B cell (primary cell): ENCODE data around the gene NUPR2. TPM values are rescaled to one million over a fixed set of nuclear protein-coding genes. Genes with fewer than 3 reads are reported as not detected.
"Not testable (repeated sequence)": the region's sequence is repeated elsewhere in the genome, so short reads cannot be mapped to it uniquely, and the experiment has no call there.

Experiments
- ATAC-seq: fragments of 200-7000 bp; cut with Tn5 transposase; one replicate; pipeline ENCODE4 v1.10.0; 2021; ENCODE audit warnings: low read depth, mild to moderate bottlenecking, moderate number of reproducible peaks, moderate library complexity
- CTCF ChIA-PET: fragments of 350-600 bp; sonication (Branson Sonifier 250); formaldehyde crosslinking; loops from one replicate; lab custom pipeline; 2021; ENCODE audit warnings: antibody characterized with exemption, inconsistent platforms; lab: Charles Lee
- POLR2A ChIA-PET: fragments of 350-600 bp; sonication (Branson Sonifier 250); formaldehyde crosslinking; loops from one replicate; lab custom pipeline; 2021; ENCODE audit warnings: antibody characterized with exemption; lab: Charles Lee
- DNase-seq: peaks from one replicate; pipeline ENCODE4 v3.0.0; 2013
- H2AFZ ChIP-seq: 2 replicates; pipeline ENCODE4 v1.6.1; 2012; ENCODE audit warnings: mild to moderate bottlenecking, low read depth, low read length; ENCODE audit not compliant: insufficient read depth, poor library complexity, severe bottlenecking
- H3K27ac ChIP-seq, 2 donors: 1 replicate in 1 of 2; 2 replicates in 1 of 2; pipeline ENCODE4 v1.5.1; 2012 to 2013; ENCODE audit warnings: low read length in 2 of 2, mild to moderate bottlenecking in 2 of 2, moderate library complexity in 1 of 2
- H3K27me3 ChIP-seq, 4 experiments: fragments of 200-600 bp in 1 of 4; sonication (generic) in 1 of 4; replicated peaks in 1 of 4; 1 replicate in 2 of 4; 2 replicates in 2 of 4; pipeline versions ENCODE4 v1.6.1 to v1.7.0; 2013 to 2016; ENCODE audit warnings: low read length in 3 of 4, mild to moderate bottlenecking in 2 of 4, mixed read lengths in 1 of 4, moderate library complexity in 1 of 4; ENCODE audit not compliant: insufficient read depth in 4 of 4, control insufficient read depth in 3 of 4; ENCODE audit errors: control extremely low read depth in 1 of 4
- H3K36me3 ChIP-seq, 2 experiments: replicated peaks in 1 of 2; 1 replicate in 1 of 2; 2 replicates in 1 of 2; pipeline versions ENCODE4 v1.6.1 to v1.7.1; 2013; ENCODE audit warnings: low read length in 1 of 2; ENCODE audit not compliant: insufficient read depth in 2 of 2, control insufficient read depth in 1 of 2; ENCODE audit errors: control extremely low read depth in 1 of 2, extremely low read depth in 1 of 2
- H3K4me1 ChIP-seq, 2 donors: fragments of 200-600 bp in 1 of 2; sonication (generic) in 1 of 2; 1 replicate in 1 of 2; 2 replicates in 1 of 2; pipeline versions ENCODE4 v1.5.1 to v1.6.1; 2013 to 2017; ENCODE audit warnings: low read length in 2 of 2; ENCODE audit not compliant: control insufficient read depth in 2 of 2, insufficient read depth in 2 of 2
- H3K4me2 ChIP-seq: replicated peaks from 2 replicates; pipeline ENCODE3; 2012; ENCODE audit warnings: mild to moderate bottlenecking, low read depth, low read length; ENCODE audit not compliant: poor library complexity, severe bottlenecking
- H3K4me3 ChIP-seq, 5 experiments: fragments of 200-600 bp in 1 of 5; sonication (generic) in 1 of 5; 1 replicate in 3 of 5; 2 replicates in 2 of 5; pipeline versions ENCODE4 v1.5.1 to v1.7.0; 2011 to 2016; ENCODE audit warnings: low read length in 4 of 5, mild to moderate bottlenecking in 4 of 5, low read depth in 2 of 5, control low read depth in 1 of 5, moderate library complexity in 1 of 5; ENCODE audit not compliant: insufficient read depth in 1 of 5; ENCODE audit errors: control extremely low read depth in 1 of 5, extremely low read depth in 1 of 5
- H3K79me2 ChIP-seq: fragments of 200-600 bp; sonication (generic); one replicate; pipeline ENCODE4 v1.6.0; 2016; ENCODE audit warnings: low read length; ENCODE audit not compliant: control insufficient read depth, insufficient read depth
- H3K9ac ChIP-seq: fragments of 200-600 bp; sonication (generic); 2 replicates; pipeline ENCODE4 v1.6.1; 2017; ENCODE audit warnings: mild to moderate bottlenecking, low read length, moderate library complexity
- H3K9me3 ChIP-seq, 3 donors: one replicate each; pipeline versions ENCODE4 v1.6.1 to v1.7.1; 2013; ENCODE audit warnings: low read length in 2 of 3; ENCODE audit not compliant: control insufficient read depth in 2 of 3, insufficient read depth in 1 of 3; ENCODE audit errors: control extremely low read depth in 1 of 3
- H4K20me1 ChIP-seq: 2 replicates; pipeline ENCODE4 v1.6.0; 2012; ENCODE audit warnings: mild to moderate bottlenecking, low read length; ENCODE audit not compliant: insufficient read depth, control insufficient read depth, poor library complexity, severe bottlenecking
- H3K27ac Mint-ChIP-seq: one replicate; pipeline ENCODE4 v1.8.0; 2021; ENCODE audit warnings: mixed read lengths
- H3K27me3 Mint-ChIP-seq: one replicate; pipeline ENCODE4 v1.8.0; 2021; ENCODE audit warnings: mixed read lengths
- H3K4me1 Mint-ChIP-seq: one replicate; pipeline ENCODE4 v1.8.0; 2021; ENCODE audit warnings: mixed read lengths
- H3K4me3 Mint-ChIP-seq: one replicate; pipeline ENCODE4 v1.8.0; 2021; ENCODE audit warnings: mixed read lengths
- H3K9me3 Mint-ChIP-seq: one replicate; pipeline ENCODE4 v1.8.0; 2022; ENCODE audit warnings: mixed read lengths; ENCODE audit not compliant: insufficient read depth
- CTCF ChIP-seq: fragments of 200-600 bp; IDR thresholded peaks from one replicate; pipeline ENCODE4 v1.8.0; 2022; ENCODE audit warnings: antibody characterized with exemption, mild to moderate bottlenecking
- EZH2 ChIP-seq: IDR thresholded peaks from 2 replicates; pipeline ENCODE4 v1.6.1; 2012; ENCODE audit warnings: borderline replicate concordance, low read depth, mild to moderate bottlenecking, moderate library complexity, low read length; ENCODE audit not compliant: insufficient read depth, poor library complexity, severe bottlenecking
- WGBS: methylation state at CpG from one replicate; pipeline ENCODE4 v1.1.5; 2013; ENCODE audit warnings: missing lambda C conversion rate; ENCODE audit not compliant: insufficient coverage; 5-methylcytosine and 5-hydroxymethylcytosine counted together
- intact Hi-C: fragments of 100-400 bp; cut with micrococcal nuclease; formaldehyde crosslinking; loops from one replicate; pipeline ENCODE4 v1.10.0; 2022
- polyA plus RNA-seq: library from polyadenylated mRNA; depleted of rRNA; stranded (reverse); fragments of >200 nt; gene quantifications from 2 replicates; pipeline ENCODE4 v1.2.3, GENCODE V29; 2012
- total RNA-seq, 2 donors: library from RNA; stranded (reverse); fragments of 120-200 nt in 1 of 2; gene quantifications; 1 replicate in 1 of 2; 2 replicates in 1 of 2; pipeline versions ENCODE4 v1.2.3 to v1.2.4, GENCODE V29; 2013 to 2022

The NUPR2 gene
- total and polyA plus RNA-seq, 2 donors (not counting 1 experiment from before 2014, with no cell fraction given) = not detected

- Histone ChIP-seq H3K9ac (no peak overlapping the region), H3K79me2 (peaks cover under 1% of the 10 kb centered on the region), H3K4me3 (no peak overlapping the region), H3K9me3 (no peaks in the 10 kb centered on the region), H3K36me3 (peaks cover 18 to 50% of the 10 kb centered on the region in 2 experiments), H3K4me2 (no peak overlapping the region), H3K27ac (no peak overlapping the region), H3K27me3 (no peaks in the 10 kb centered on the region), H2AFZ (no peak overlapping the region), H3K4me1 (no peaks in the 10 kb centered on the region), H4K20me1 (no peaks in the 10 kb centered on the region)
- no peaks in the 10 kb centered on the region for H3K9me3 Mint-ChIP-seq
- DNase-seq (no peak), ATAC-seq (no peak)
- WGBS = 97% methylated on average over 2 of the region's 3 CpGs
- no peak overlapping the region for H3K4me3 Mint-ChIP-seq
- no peak for TF ChIP-seq CTCF
- no peak for TF ChIP-seq EZH2
- intact Hi-C loops = no loop called here
- POLR2A ChIA-PET = interaction anchor here (0.7 kb wide), 1 partner anchor 135 kb away, joined by 6 read pairs; no protein-coding TSS in a partner anchor
- peaks cover 7% of the 10 kb centered on the region for H3K4me1 Mint-ChIP-seq
- H3K27me3 Mint-ChIP-seq = no peaks in the 10 kb centered on the region
- CTCF ChIA-PET = no interaction called here
- H3K27ac Mint-ChIP-seq = no peak overlapping the region
These were observed 16.6 kb downstream of the NUPR2 start for GRCh38 chr7:56099653-56100052.

GRCh38 chr7:56098187-56099008, 17.8 kb downstream of the NUPR2 start:
- H4K20me1 ChIP-seq, H3K9me3 Mint-ChIP-seq, H3K27ac Mint-ChIP-seq, H2AFZ ChIP-seq, H3K27ac ChIP-seq, DNase-seq, H3K4me1 Mint-ChIP-seq, intact Hi-C loops, H3K79me2 ChIP-seq, H3K27me3 Mint-ChIP-seq, H3K27me3 ChIP-seq, H3K4me1 ChIP-seq, H3K4me3 Mint-ChIP-seq, H3K9ac ChIP-seq, H3K9me3 ChIP-seq, H3K4me3 ChIP-seq, ATAC-seq, H3K4me2 ChIP-seq: not testable (repeated sequence)
- ChIA-PET POLR2A (interaction anchor here (0.7 kb wide), 1 partner anchor 956 kb away, joined by 3 read pairs; no protein-coding TSS in a partner anchor), CTCF (interaction anchor here (0.9 kb wide), 1 partner anchor 9 kb away, joined by 3 read pairs; no protein-coding TSS in a partner anchor)
- H3K36me3 ChIP-seq = peaks cover 15 to 43% of the 10 kb centered on the region in 2 experiments
- 100% methylated on average over 2 of the region's 8 CpGs for WGBS
